PC-9 (cell line): Measurements from ENCODE around the gene MIDN. TPM values are rescaled to one million over a fixed set of nuclear protein-coding genes. Genes with fewer than 3 reads are reported as not detected.
"Not testable (repeated sequence)": the region's sequence is repeated elsewhere in the genome, so short reads cannot be mapped to it uniquely, and the experiment has no call there.

Experiments used
- BruUV-seq: library from RNA; stranded (reverse); fragments of 400-500 nt; replicated peaks from 2 replicates; lab custom pipeline; 2021; lab: Mats Ljungman, UMichigan
- CTCF ChIA-PET: fragments of 300-600 bp; sonication (Branson Sonifier 250); formaldehyde crosslinking; loops from one replicate; lab custom pipeline; 2022; ENCODE audit warnings: antibody characterized with exemption; lab: Charles Lee
- POLR2A ChIA-PET: fragments of 300-600 bp; sonication (Branson Sonifier 250); formaldehyde crosslinking; loops from one replicate; lab custom pipeline; 2022; ENCODE audit warnings: antibody characterized with exemption; ENCODE audit not compliant: unreplicated experiment; lab: Charles Lee
- DNase-seq, 2 experiments: peaks; one replicate each; pipeline versions ENCODE4 v3.0.0 to v3.0.0-alpha.2; 2015 to 2022; ENCODE audit warnings: mixed read lengths in 1 of 2
- H2AFZ ChIP-seq: fragments of 200-600 bp; sonication (generic); 2 replicates; pipeline ENCODE4 v1.8.1; 2017; ENCODE audit warnings: antibody characterized with exemption
- H3F3A ChIP-seq: fragments of 200-600 bp; sonication (generic); 2 replicates; pipeline ENCODE4 v1.8.1; 2017; ENCODE audit warnings: antibody characterized with exemption, mild to moderate bottlenecking, low read depth; ENCODE audit not compliant: insufficient read depth
- H3K27ac ChIP-seq: fragments of 200-600 bp; sonication (generic); 2 replicates; pipeline ENCODE4 v1.6.1; 2016; ENCODE audit warnings: mixed run types
- H3K27me3 ChIP-seq: fragments of 200-600 bp; sonication (generic); 2 replicates; pipeline ENCODE4 v1.6.1; 2016; ENCODE audit warnings: low read depth, mixed run types; ENCODE audit not compliant: insufficient read depth
- H3K36me3 ChIP-seq: fragments of 200-600 bp; sonication (generic); 2 replicates; pipeline ENCODE4 v1.6.1; 2016; ENCODE audit warnings: low read depth, mixed run types
- H3K4me1 ChIP-seq: fragments of 200-600 bp; sonication (generic); replicated peaks from 2 replicates; pipeline ENCODE4 v1.6.1; 2016; ENCODE audit warnings: mixed run types; ENCODE audit not compliant: insufficient read depth
- H3K4me2 ChIP-seq: fragments of 200-600 bp; sonication (generic); 2 replicates; pipeline ENCODE4 v1.6.1; 2017; ENCODE audit warnings: mixed run types
- H3K4me3 ChIP-seq: fragments of 200-600 bp; sonication (generic); 2 replicates; pipeline ENCODE4 v1.6.1; 2016; ENCODE audit warnings: mixed run types
- H3K79me2 ChIP-seq: fragments of 200-600 bp; sonication (generic); 2 replicates; pipeline ENCODE4 v1.6.1; 2017; ENCODE audit warnings: low read depth, mixed run types
- H3K9me2 ChIP-seq: fragments of 200-600 bp; sonication (generic); 2 replicates; pipeline ENCODE4 v1.8.1; 2017; ENCODE audit warnings: mild to moderate bottlenecking; ENCODE audit not compliant: insufficient read depth
- H3K9me3 ChIP-seq: fragments of 200-600 bp; sonication (generic); 2 replicates; pipeline ENCODE4 v1.8.1; 2016; ENCODE audit warnings: low read depth; ENCODE audit not compliant: insufficient read depth
- H4K20me1 ChIP-seq: fragments of 200-600 bp; sonication (generic); 2 replicates; pipeline ENCODE4 v1.8.1; 2017; ENCODE audit not compliant: insufficient read depth
- EZH2 ChIP-seq: fragments of 200-600 bp; sonication (generic); IDR thresholded peaks from 2 replicates; pipeline ENCODE4 v1.8.0; 2017; ENCODE audit warnings: antibody characterized with exemption, low read depth
- intact Hi-C: fragments of 100-400 bp; cut with micrococcal nuclease; formaldehyde crosslinking; loops from one replicate; pipeline ENCODE4 v1.10.0; 2022; ENCODE audit not compliant: unreplicated experiment
- total RNA-seq: library from RNA; stranded (reverse); gene quantifications from 2 replicates; pipeline ENCODE4 v1.2.3, GENCODE V29; 2021
- TF ChIP-seq, protein P1 (sequence below): fragments of 200-600 bp; sonication (generic); conservative IDR thresholded peaks from 2 replicates; pipeline ENCODE4 v1.6.1; 2017; ENCODE audit warnings: mixed run types, antibody characterized with exemption, mild to moderate bottlenecking, moderate library complexity

MIDN gene
- total RNA-seq, 1 experiment from 2014 or later: 61.4 TPM

DNA sequence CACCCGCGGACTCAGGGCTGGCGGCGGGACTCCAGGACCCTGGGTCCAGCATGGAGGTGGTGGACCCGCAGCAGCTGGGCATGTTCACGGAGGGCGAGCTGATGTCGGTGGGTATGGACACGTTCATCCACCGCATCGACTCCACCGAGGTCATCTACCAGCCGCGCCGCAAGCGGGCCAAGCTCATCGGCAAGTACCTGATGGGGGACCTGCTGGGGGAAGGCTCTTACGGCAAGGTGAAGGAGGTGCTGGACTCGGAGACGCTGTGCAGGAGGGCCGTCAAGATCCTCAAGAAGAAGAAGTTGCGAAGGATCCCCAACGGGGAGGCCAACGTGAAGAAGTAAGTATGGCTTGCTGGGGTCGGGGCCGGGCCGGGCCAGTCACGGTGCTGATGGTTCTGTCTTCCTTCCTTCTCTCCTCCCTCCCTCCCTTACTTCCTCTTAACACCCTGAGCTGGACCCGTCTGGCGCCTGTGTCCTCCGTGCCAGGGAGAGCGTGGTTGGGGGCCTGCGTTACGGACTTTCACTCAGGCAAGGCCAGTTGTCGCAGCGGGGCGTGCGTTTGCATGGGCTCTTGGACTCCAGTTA lies 41.4 kb upstream of the MIDN start:
- peak overlapping the region; percentile 71 for H3K4me3 ChIP-seq
- H3K4me1 ChIP-seq: peaks cover 20% of the 10 kb centered on the region
- intact Hi-C loops: no loop called here
- no peaks in the 10 kb centered on the region for H3K27me3 ChIP-seq
- TSS peak; percentile 38 for BruUV-seq
- peaks cover 25% of the 10 kb centered on the region for H4K20me1 ChIP-seq
- H3K4me2 ChIP-seq: peak overlapping the region; percentile 91
- ChIA-PET CTCF (no interaction called here), POLR2A (interaction anchor here (0.6 kb wide), 1 partner anchor 283 kb away, joined by 6 read pairs; no protein-coding TSS in a partner anchor)
- H3K9me2 ChIP-seq: no peaks in the 10 kb centered on the region
- peaks cover 16% of the 10 kb centered on the region; the same call in 1 of the 2 replicates for H3F3A ChIP-seq
- H3K9me3 ChIP-seq: no peaks in the 10 kb centered on the region
- TF ChIP-seq, protein P1, sequence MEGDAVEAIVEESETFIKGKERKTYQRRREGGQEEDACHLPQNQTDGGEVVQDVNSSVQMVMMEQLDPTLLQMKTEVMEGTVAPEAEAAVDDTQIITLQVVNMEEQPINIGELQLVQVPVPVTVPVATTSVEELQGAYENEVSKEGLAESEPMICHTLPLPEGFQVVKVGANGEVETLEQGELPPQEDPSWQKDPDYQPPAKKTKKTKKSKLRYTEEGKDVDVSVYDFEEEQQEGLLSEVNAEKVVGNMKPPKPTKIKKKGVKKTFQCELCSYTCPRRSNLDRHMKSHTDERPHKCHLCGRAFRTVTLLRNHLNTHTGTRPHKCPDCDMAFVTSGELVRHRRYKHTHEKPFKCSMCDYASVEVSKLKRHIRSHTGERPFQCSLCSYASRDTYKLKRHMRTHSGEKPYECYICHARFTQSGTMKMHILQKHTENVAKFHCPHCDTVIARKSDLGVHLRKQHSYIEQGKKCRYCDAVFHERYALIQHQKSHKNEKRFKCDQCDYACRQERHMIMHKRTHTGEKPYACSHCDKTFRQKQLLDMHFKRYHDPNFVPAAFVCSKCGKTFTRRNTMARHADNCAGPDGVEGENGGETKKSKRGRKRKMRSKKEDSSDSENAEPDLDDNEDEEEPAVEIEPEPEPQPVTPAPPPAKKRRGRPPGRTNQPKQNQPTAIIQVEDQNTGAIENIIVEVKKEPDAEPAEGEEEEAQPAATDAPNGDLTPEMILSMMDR: no peak
- TF ChIP-seq EZH2: no peak
- DNase-seq: no peak
- peaks cover 56% of the 10 kb centered on the region for H3K79me2 ChIP-seq
- no peak overlapping the region for H2AFZ ChIP-seq
- H3K36me3 ChIP-seq: no peaks in the 10 kb centered on the region
- 0 out of 2 replicates have a peak overlapping the region, but pooled peaks have one; percentile 23 for H3K27ac ChIP-seq

DNA sequence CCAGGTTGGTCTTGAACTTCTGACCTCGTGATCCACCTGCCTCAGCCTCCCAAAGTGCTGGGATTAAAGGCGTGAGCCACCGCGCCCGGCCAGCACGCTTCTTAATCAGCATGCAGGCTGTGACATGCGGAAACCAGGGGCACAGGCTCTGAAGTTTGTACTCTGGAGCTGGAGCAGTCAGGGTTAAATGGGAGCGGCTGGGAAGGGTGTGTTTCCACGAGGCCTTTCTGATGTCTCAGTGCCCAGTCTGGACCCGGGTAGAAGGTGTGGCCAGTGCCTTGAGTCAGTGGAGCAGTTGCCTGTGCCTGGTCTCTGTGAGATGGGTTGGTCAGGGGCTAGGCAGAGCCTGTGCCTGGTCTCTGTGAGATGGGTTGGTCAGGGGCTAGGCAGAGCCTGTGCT lies 39.6 kb upstream of the MIDN start:
- peaks cover 28% of the 10 kb centered on the region for H4K20me1 ChIP-seq
- H3K4me3 ChIP-seq: not testable (repeated sequence)

DNA sequence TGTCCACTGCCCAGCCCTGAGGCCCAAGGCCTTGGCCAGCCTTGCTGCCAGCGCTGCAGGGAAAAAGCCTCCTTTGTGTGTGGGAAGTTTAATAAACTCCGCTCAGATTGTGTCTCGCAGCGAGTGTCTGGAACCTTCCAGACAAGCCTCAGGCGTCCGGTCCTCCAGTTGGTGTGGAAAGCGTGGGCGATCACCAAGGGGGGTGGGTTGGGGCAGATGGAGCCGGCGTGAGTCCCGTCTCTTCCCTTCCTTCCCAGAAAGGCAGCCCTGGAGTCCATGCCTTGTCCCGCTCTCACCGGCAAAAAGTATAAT lies 38.2 kb upstream of the MIDN start:
- Histone ChIP-seq H3K79me2 (peaks cover 86% of the 10 kb centered on the region), H2AFZ (no peak overlapping the region), H3K9me2 (no peaks in the 10 kb centered on the region), H3K27me3 (no peaks in the 10 kb centered on the region), H3K9me3 (no peaks in the 10 kb centered on the region), H3F3A (peaks cover 13% of the 10 kb centered on the region; the same call in 1 of the 2 replicates), H3K36me3 (no peaks in the 10 kb centered on the region), H3K4me2 (no peak overlapping the region), H4K20me1 (peaks cover 28% of the 10 kb centered on the region), H3K4me1 (peaks cover 12% of the 10 kb centered on the region), H3K4me3 (no peak overlapping the region), H3K27ac (no peak overlapping the region)
- intact Hi-C loops: no loop called here
- TF ChIP-seq EZH2: no peak
- TF ChIP-seq, protein P1: no peak
- no TSS peak for BruUV-seq
- ChIA-PET POLR2A (no interaction called here), CTCF (no interaction called here)
- no peak for DNase-seq

More for the DNA sequence above, 39.6 kb upstream of the MIDN start:
- intact Hi-C loops, POLR2A ChIA-PET, H3K9me2 ChIP-seq, H3K9me3 ChIP-seq, BruUV-seq, CTCF ChIA-PET, H3K27ac ChIP-seq, H3K27me3 ChIP-seq, H2AFZ ChIP-seq, DNase-seq, H3K36me3 ChIP-seq: not testable (repeated sequence)
- Histone ChIP-seq H3K4me1 (peaks cover 11% of the 10 kb centered on the region), H3K79me2 (peaks cover 72% of the 10 kb centered on the region), H3F3A (peaks cover 12% of the 10 kb centered on the region; the same call in 1 of the 2 replicates), H3K4me2 (peak overlapping the region; percentile 23; the same call in 1 of the 2 replicates)
